Right cardiac atrium (tissue), 5 donors: Measurements from ENCODE around the gene MAN1B1. TPM values are rescaled to one million over a fixed set of nuclear protein-coding genes. Genes with fewer than 3 reads are reported as not detected.

Source experiments
- ATAC-seq, 2 donors: fragments of 200-7000 bp; cut with Tn5 transposase; one replicate each; pipeline versions ENCODE4 v1.8.0 to v1.9.1; 2020; ENCODE audit warnings: moderate library complexity in 2 of 2, mild to moderate bottlenecking in 1 of 2
- DNase-seq, 3 donors: peaks; one replicate each; pipeline ENCODE4 v3.0.0-alpha.2; 2020
- H3K27ac ChIP-seq: one replicate; pipeline ENCODE4 v1.5.1; 2013; ENCODE audit warnings: mild to moderate bottlenecking, low read length, control low read depth, moderate library complexity
- H3K27me3 ChIP-seq: one replicate; pipeline ENCODE4 v1.6.1; 2013; ENCODE audit not compliant: control insufficient read depth, insufficient read depth
- H3K4me1 ChIP-seq: one replicate; pipeline ENCODE4 v1.6.1; 2013; ENCODE audit warnings: low read length; ENCODE audit not compliant: control insufficient read depth, insufficient read depth
- H3K4me3 ChIP-seq: one replicate; pipeline ENCODE4 v1.5.1; 2013; ENCODE audit warnings: low read length, control low read depth
- H3K9me3 ChIP-seq: one replicate; pipeline ENCODE4 v1.6.1; 2013; ENCODE audit warnings: low read length; ENCODE audit not compliant: control insufficient read depth
- WGBS: extraction: QIAGEN DNeasy Blood & Tissue Kit; methylation state at CpG from one replicate; pipeline ENCODE4 v1.1.7; 2013; 5-methylcytosine and 5-hydroxymethylcytosine counted together
- intact Hi-C, 4 donors: fragments of 100-400 bp; cut with DNase I; formaldehyde crosslinking; loops; one replicate each; pipeline versions ENCODE4 v1.11.0 to v1.14.0; 2022 to 2023
- polyA plus RNA-seq: library from polyadenylated mRNA; stranded (reverse); fragments of 200-250 nt; gene quantifications from one replicate; pipeline ENCODE4 v1.2.3, GENCODE V29; 2013
- total RNA-seq, 4 donors: library from RNA; stranded (reverse); fragmentation: NEBNext Ultra II Directional; extraction: Animal tissue kit (Norgen Biotek cat#: 25700); gene quantifications; one replicate each; pipeline ENCODE4 v1.2.1, GENCODE V29; 2021
- donor health status: healthy with polysubstance abuse.
- donor health status: DM: no; HTN: yes; CAD: no.
- donor health status: DM: no; HTN: no; CAD: no.
- donor health status: DM: no; HTN: yes; CAD: no; lungs with severe emphysema.
- donor health status: DM: yes; HTN: yes; CAD: no.

Gene MAN1B1
- total and polyA plus RNA-seq, 5 donors, result 23.9 to 31.3 (median 25.9) TPM

- DNase-seq (peak in 2 of 3 donors; percentile 40 to 44), ATAC-seq (no peak)
- no peaks in the 10 kb centered on the region for H3K4me1 ChIP-seq
- intact Hi-C loops, result no loop called here
- H3K9me3 ChIP-seq, result no peaks in the 10 kb centered on the region
- no peaks in the 10 kb centered on the region for H3K27me3 ChIP-seq
- WGBS, result 87% methylated on average over 29 of the region's 29 CpGs
- H3K27ac ChIP-seq, result no peak overlapping the region
- H3K4me3 ChIP-seq, result no peak overlapping the region
Observed at GRCh38 chr9:137108608-137109249, 21.9 kb downstream of the MAN1B1 start.

GRCh38 chr9:137109250-137110146 is 22.7 kb downstream of the MAN1B1 start:
- no peaks in the 10 kb centered on the region for H3K4me1 ChIP-seq
- no peak overlapping the region for H3K27ac ChIP-seq
- no peak overlapping the region for H3K4me3 ChIP-seq
- intact Hi-C loops, result no loop called here
- H3K9me3 ChIP-seq, result no peaks in the 10 kb centered on the region
- ATAC-seq (peak in 1 of 2 donors; percentile 8), DNase-seq (peak in 2 of 3 donors; percentile 49 to 59)
- no peaks in the 10 kb centered on the region for H3K27me3 ChIP-seq
- 79% methylated on average over 34 of the region's 34 CpGs for WGBS

GRCh38 chr9:137110147-137110910 is 23.5 kb downstream of the MAN1B1 start:
- intact Hi-C loops, result no loop called here
- ATAC-seq (no peak), DNase-seq (no peak)
- H3K27me3 ChIP-seq, result no peaks in the 10 kb centered on the region
- no peak overlapping the region for H3K4me3 ChIP-seq
- H3K9me3 ChIP-seq, result no peaks in the 10 kb centered on the region
- no peaks in the 10 kb centered on the region for H3K4me1 ChIP-seq
- 89% methylated on average over 38 of the region's 38 CpGs for whole genome bisulfite sequencing
- no peak overlapping the region for H3K27ac ChIP-seq

GRCh38 chr9:137110911-137111787 is 24.4 kb downstream of the MAN1B1 start:
- intact Hi-C loops, result no loop called here
- no peaks in the 10 kb centered on the region for H3K9me3 ChIP-seq
- H3K27me3 ChIP-seq, result no peaks in the 10 kb centered on the region
- WGBS, result 84% methylated on average over 28 of the region's 28 CpGs
- no peak overlapping the region for H3K27ac ChIP-seq
- no peak for DNase-seq
- H3K4me1 ChIP-seq, result no peaks in the 10 kb centered on the region
- ATAC-seq, result no peak
- H3K4me3 ChIP-seq, result no peak overlapping the region

- WGBS, result 91% methylated on average over 35 of the region's 35 CpGs
- ATAC-seq (no peak), DNase-seq (no peak)
- Histone ChIP-seq H3K27me3 (no peaks in the 10 kb centered on the region), H3K9me3 (no peaks in the 10 kb centered on the region), H3K27ac (no peak overlapping the region), H3K4me1 (no peaks in the 10 kb centered on the region), H3K4me3 (no peak overlapping the region)
- intact Hi-C loops, result no loop called here
Observed at GRCh38 chr9:137111788-137112563, 25.2 kb downstream of the MAN1B1 start.

- ATAC-seq (no peak), DNase-seq (peak in 2 of 3 donors; percentile 50 to 67)
- no peaks in the 10 kb centered on the region for H3K27me3 ChIP-seq
- H3K9me3 ChIP-seq, result no peaks in the 10 kb centered on the region
- intact Hi-C loops, result no loop called here
- H3K27ac ChIP-seq, result no peak overlapping the region
- no peak overlapping the region for H3K4me3 ChIP-seq
- no peaks in the 10 kb centered on the region for H3K4me1 ChIP-seq
- 95% methylated on average over 42 of the region's 42 CpGs for WGBS
Observed at GRCh38 chr9:137112564-137113384, 26.0 kb downstream of the MAN1B1 start.

- 30% methylated on average over 61 of the region's 66 CpGs for WGBS
- no peak overlapping the region for H3K27ac ChIP-seq
- H3K27me3 ChIP-seq, result no peaks in the 10 kb centered on the region
- peak in 2 of 3 donors; percentile 62 to 71 for DNase-seq
- ATAC-seq, result no peak
- peak overlapping the region; percentile 81 for H3K4me3 ChIP-seq
- intact Hi-C loops, result no loop called here
- H3K9me3 ChIP-seq, result no peaks in the 10 kb centered on the region
- no peaks in the 10 kb centered on the region for H3K4me1 ChIP-seq
Observed at GRCh38 chr9:137113385-137114159, 26.8 kb downstream of the MAN1B1 start.

GRCh38 chr9:137114220-137114612 is 27.4 kb downstream of the MAN1B1 start:
- H3K4me3 ChIP-seq, result peak overlapping the region; percentile 81
- no peaks in the 10 kb centered on the region for H3K4me1 ChIP-seq
- intact Hi-C loops, result no loop called here
- under 1% methylated on average over 45 of the region's 45 CpGs for WGBS
- peak in 2 of 3 donors; percentile 66 to 70 for DNase-seq
- H3K27me3 ChIP-seq, result no peaks in the 10 kb centered on the region
- H3K9me3 ChIP-seq, result no peaks in the 10 kb centered on the region
- no peak for ATAC-seq
- H3K27ac ChIP-seq, result no peak overlapping the region
